ENCODE data around the gene ARL14EP.
A peak's percentile ranks its signal among the peaks of the same experiment; 100 is the strongest.

The ARL14EP gene

DNA sequence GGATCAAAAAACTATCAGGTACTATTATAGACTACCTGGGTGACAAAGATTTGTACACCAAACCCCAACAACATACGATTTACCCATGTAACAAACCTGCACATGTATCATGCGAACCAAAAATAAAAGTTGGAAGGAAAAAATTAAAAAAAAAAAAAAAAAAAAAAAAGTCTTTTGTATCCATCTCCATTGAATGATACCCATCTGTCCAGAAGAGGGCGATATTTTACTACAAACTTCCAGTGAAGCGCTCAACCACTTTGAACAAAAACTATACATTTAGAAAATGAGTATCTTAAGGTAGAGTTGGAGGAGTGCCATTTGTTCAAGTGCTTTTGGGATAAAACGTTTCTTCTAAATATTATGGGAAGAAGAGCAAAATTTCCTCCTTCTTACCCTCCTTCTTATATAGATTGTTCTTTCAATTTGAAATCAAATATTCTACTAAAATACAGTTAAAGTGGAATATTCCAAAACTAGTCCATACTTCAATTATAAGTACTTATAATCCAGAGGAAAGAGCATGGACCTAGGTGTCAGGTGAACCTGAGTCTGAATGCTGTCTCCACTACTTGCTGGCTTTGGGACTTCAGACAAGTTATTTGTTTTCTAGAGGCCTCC is 23.3 kb downstream of the ARL14EP start:
- H3K9ac ChIP-seq (ENCODE audit: low read length) = no peak overlapping the region
- H3K4me1 ChIP-seq (ENCODE audit: control insufficient read depth, low read depth, low read length) = no peaks in the 10 kb centered on the region
- H2AK5ac ChIP-seq (ENCODE audit: low read length) = no peak overlapping the region
- no peak overlapping the region for H4K5ac ChIP-seq (ENCODE audit: low read length)
- no peak overlapping the region for H2BK15ac ChIP-seq (replicated peaks; ENCODE audit: low read depth)
- no peak overlapping the region for H2BK5ac ChIP-seq (ENCODE audit: low read length)
- no peak overlapping the region for H3K27ac ChIP-seq (ENCODE audit: low read depth, low read length)
- no peak overlapping the region for H4K8ac ChIP-seq (ENCODE audit: low read depth, low read length)
- no peak overlapping the region for H2BK120ac ChIP-seq (ENCODE audit: low read depth, low read length)
- no peak overlapping the region for H3K23ac ChIP-seq (ENCODE audit: low read length)
- H3K79me1 ChIP-seq (ENCODE audit: low read length) = no peaks in the 10 kb centered on the region
- no peaks in the 10 kb centered on the region for H3K79me2 ChIP-seq (ENCODE audit: control insufficient read depth, insufficient read depth, low read length)
- no peaks in the 10 kb centered on the region for H3K27me3 ChIP-seq (ENCODE audit: insufficient read depth, low read length, poor library complexity)
- no peak overlapping the region for H3K4me3 ChIP-seq (ENCODE audit: low read length)
- no peak overlapping the region for H3K4ac ChIP-seq (ENCODE audit: low read depth, low read length)
- WGBS (ENCODE audit: extremely low coverage, insufficient coverage, low lambda C conversion rate) = no CpG with 5 or more reads among the region's 5 CpGs
- H3K4me2 ChIP-seq (ENCODE audit: low read length) = no peak overlapping the region
- no peak overlapping the region for H3K56ac ChIP-seq (ENCODE audit: low read length)
- H3K18ac ChIP-seq (ENCODE audit: low read length) = no peak overlapping the region
- peak; percentile 63 for DNase-seq
- no peaks in the 10 kb centered on the region for H3K36me3 ChIP-seq (ENCODE audit: control insufficient read depth, insufficient read depth, low read length)

DNA sequence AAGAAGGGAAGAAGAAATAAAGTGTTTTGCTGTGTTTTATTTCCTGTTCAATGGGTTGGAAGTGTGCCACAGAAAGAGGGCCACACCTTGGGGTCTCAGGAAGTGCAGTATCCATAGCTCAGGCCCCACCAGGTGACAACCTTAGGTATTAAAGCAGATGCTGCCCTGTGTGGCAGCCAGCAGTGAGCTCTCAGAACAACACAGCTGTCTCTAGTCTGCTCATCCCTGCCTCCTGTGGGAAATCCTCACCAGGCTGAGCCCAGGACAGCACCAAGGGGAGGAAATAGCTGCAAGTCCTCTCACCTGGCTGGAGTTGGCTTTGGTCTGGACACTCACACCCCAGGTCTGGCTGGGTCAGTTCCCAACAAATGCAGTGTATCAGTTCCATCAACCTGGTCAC is 25.1 kb downstream of the ARL14EP start:
- Histone ChIP-seq H3K79me1 (ENCODE audit: low read length) (no peaks in the 10 kb centered on the region), H3K4me2 (ENCODE audit: low read length) (no peak overlapping the region), H4K5ac (ENCODE audit: low read length) (no peak overlapping the region), H3K4me1 (ENCODE audit: control insufficient read depth, low read depth, low read length) (no peaks in the 10 kb centered on the region), H3K18ac (ENCODE audit: low read length) (no peak overlapping the region), H3K4ac (ENCODE audit: low read depth, low read length) (no peak overlapping the region), H3K9ac (ENCODE audit: low read length) (no peak overlapping the region), H4K8ac (ENCODE audit: low read depth, low read length) (no peak overlapping the region), H3K36me3 (ENCODE audit: control insufficient read depth, insufficient read depth, low read length) (no peaks in the 10 kb centered on the region), H3K27ac (ENCODE audit: low read depth, low read length) (no peak overlapping the region), H3K27me3 (ENCODE audit: insufficient read depth, low read length, poor library complexity) (no peaks in the 10 kb centered on the region), H2BK5ac (ENCODE audit: low read length) (no peak overlapping the region), H3K56ac (ENCODE audit: low read length) (no peak overlapping the region), H2BK15ac (replicated peaks; ENCODE audit: low read depth) (no peak overlapping the region), H3K4me3 (ENCODE audit: low read length) (no peak overlapping the region), H2BK120ac (ENCODE audit: low read depth, low read length) (no peak overlapping the region), H2AK5ac (ENCODE audit: low read length) (no peak overlapping the region), H3K79me2 (ENCODE audit: control insufficient read depth, insufficient read depth, low read length) (no peaks in the 10 kb centered on the region), H3K23ac (ENCODE audit: low read length) (no peak overlapping the region)
- DNase-seq = no peak

DNA sequence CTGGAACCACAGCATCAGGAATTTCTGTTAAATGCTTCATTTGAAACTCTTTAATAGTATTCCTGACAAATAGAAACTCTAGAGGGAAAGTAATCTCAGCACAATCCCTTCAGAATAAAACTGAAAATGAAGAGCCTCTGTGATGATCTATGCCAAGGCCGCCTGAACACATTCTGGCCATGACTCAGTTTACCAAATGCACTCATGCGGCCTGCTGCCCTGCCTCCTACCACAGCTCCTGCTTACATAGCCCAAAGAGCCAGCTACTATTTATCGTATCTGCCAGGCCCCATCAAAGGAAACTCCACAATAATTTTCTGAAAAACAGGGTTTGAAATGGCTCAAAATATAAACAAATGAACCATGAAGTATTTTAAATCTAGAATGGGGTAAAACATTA is 27.0 kb downstream of the ARL14EP start:
- no CpG with 5 or more reads among the region's 3 CpGs for WGBS (ENCODE audit: extremely low coverage, insufficient coverage, low lambda C conversion rate)
- no peak overlapping the region for H3K9ac ChIP-seq (ENCODE audit: low read length)
- H3K27me3 ChIP-seq (ENCODE audit: insufficient read depth, low read length, poor library complexity) = no peaks in the 10 kb centered on the region
- no peak overlapping the region for H3K4me3 ChIP-seq (ENCODE audit: low read length)
- H4K8ac ChIP-seq (ENCODE audit: low read depth, low read length) = no peak overlapping the region
- no peak overlapping the region for H3K18ac ChIP-seq (ENCODE audit: low read length)
- no peak overlapping the region for H3K27ac ChIP-seq (ENCODE audit: low read depth, low read length)
- H2BK5ac ChIP-seq (ENCODE audit: low read length) = no peak overlapping the region
- no peak overlapping the region for H3K4me2 ChIP-seq (ENCODE audit: low read length)
- no peaks in the 10 kb centered on the region for H3K36me3 ChIP-seq (ENCODE audit: control insufficient read depth, insufficient read depth, low read length)
- no peaks in the 10 kb centered on the region for H3K4me1 ChIP-seq (ENCODE audit: control insufficient read depth, low read depth, low read length)
- no peak overlapping the region for H2BK120ac ChIP-seq (ENCODE audit: low read depth, low read length)
- no peaks in the 10 kb centered on the region for H3K79me1 ChIP-seq (ENCODE audit: low read length)
- H4K5ac ChIP-seq (ENCODE audit: low read length) = no peak overlapping the region
- H3K56ac ChIP-seq (ENCODE audit: low read length) = no peak overlapping the region
- H3K23ac ChIP-seq (ENCODE audit: low read length) = no peak overlapping the region
- no peak overlapping the region for H3K4ac ChIP-seq (ENCODE audit: low read depth, low read length)
- no peaks in the 10 kb centered on the region for H3K79me2 ChIP-seq (ENCODE audit: control insufficient read depth, insufficient read depth, low read length)
- no peak overlapping the region for H2AK5ac ChIP-seq (ENCODE audit: low read length)
- no peak for DNase-seq
- H2BK15ac ChIP-seq (replicated peaks; ENCODE audit: low read depth) = no peak overlapping the region

DNA sequence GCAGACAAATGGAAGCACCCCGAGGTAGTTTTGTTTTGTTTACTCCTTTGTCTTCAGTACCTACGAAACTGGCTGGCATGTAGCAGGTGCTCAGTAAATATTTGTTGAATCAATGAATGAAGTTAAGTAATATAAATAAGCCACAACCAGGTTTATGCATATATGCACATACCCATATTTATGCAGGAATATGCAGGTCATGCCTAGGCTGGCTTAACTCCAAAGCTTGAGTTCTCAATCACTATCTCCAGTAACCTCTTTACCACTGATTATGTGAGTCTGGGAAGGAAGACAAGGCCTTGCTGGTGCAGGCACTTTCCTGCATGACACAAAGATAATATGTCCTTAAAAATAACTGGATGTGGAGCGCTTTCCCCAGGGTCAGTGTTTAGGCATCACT is 27.5 kb downstream of the ARL14EP start:
- no peaks in the 10 kb centered on the region for H3K36me3 ChIP-seq (ENCODE audit: control insufficient read depth, insufficient read depth, low read length)
- H2BK15ac ChIP-seq (replicated peaks; ENCODE audit: low read depth) = no peak overlapping the region
- no peak overlapping the region for H3K4ac ChIP-seq (ENCODE audit: low read depth, low read length)
- no peak overlapping the region for H4K5ac ChIP-seq (ENCODE audit: low read length)
- no peak overlapping the region for H3K27ac ChIP-seq (ENCODE audit: low read depth, low read length)
- no peak overlapping the region for H3K9ac ChIP-seq (ENCODE audit: low read length)
- H3K27me3 ChIP-seq (ENCODE audit: insufficient read depth, low read length, poor library complexity) = no peaks in the 10 kb centered on the region
- no peak overlapping the region for H2BK5ac ChIP-seq (ENCODE audit: low read length)
- no peaks in the 10 kb centered on the region for H3K79me1 ChIP-seq (ENCODE audit: low read length)
- H3K4me1 ChIP-seq (ENCODE audit: control insufficient read depth, low read depth, low read length) = no peaks in the 10 kb centered on the region
- no peak overlapping the region for H3K18ac ChIP-seq (ENCODE audit: low read length)
- H3K79me2 ChIP-seq (ENCODE audit: control insufficient read depth, insufficient read depth, low read length) = no peaks in the 10 kb centered on the region
- no CpG with 5 or more reads among the region's 3 CpGs for WGBS (ENCODE audit: extremely low coverage, insufficient coverage, low lambda C conversion rate)
- DNase-seq = no peak
- H2BK120ac ChIP-seq (ENCODE audit: low read depth, low read length) = no peak overlapping the region
- H3K23ac ChIP-seq (ENCODE audit: low read length) = no peak overlapping the region
- no peak overlapping the region for H4K8ac ChIP-seq (ENCODE audit: low read depth, low read length)
- H3K4me2 ChIP-seq (ENCODE audit: low read length) = no peak overlapping the region
- no peak overlapping the region for H3K56ac ChIP-seq (ENCODE audit: low read length)
- H3K4me3 ChIP-seq (ENCODE audit: low read length) = no peak overlapping the region
- H2AK5ac ChIP-seq (ENCODE audit: low read length) = no peak overlapping the region

DNA sequence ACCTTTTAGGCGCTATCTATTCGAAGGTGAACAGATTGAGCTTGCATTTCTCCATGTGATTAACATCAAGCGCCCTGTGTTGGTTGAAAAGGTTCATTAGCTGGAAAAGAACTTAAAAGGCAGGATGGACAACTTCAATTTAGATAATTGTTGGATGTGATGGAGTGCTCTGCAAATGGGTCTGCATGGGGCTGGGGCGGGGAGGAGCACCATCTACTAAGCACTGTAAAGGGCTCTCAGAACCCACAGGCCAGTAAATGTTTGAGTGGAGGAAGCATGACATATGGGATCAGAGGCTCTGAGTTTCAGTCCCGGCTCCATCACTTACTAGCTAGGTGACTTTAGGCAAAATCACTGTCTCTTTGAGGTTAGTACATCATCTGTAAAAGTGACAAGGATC is 28.2 kb downstream of the ARL14EP start:
- Histone ChIP-seq H3K23ac (ENCODE audit: low read length) (no peak overlapping the region), H4K8ac (ENCODE audit: low read depth, low read length) (no peak overlapping the region), H3K9ac (ENCODE audit: low read length) (no peak overlapping the region), H3K27ac (ENCODE audit: low read depth, low read length) (no peak overlapping the region), H3K18ac (ENCODE audit: low read length) (no peak overlapping the region), H3K4ac (ENCODE audit: low read depth, low read length) (no peak overlapping the region), H3K79me1 (ENCODE audit: low read length) (no peaks in the 10 kb centered on the region), H3K36me3 (ENCODE audit: control insufficient read depth, insufficient read depth, low read length) (no peaks in the 10 kb centered on the region), H3K4me1 (ENCODE audit: control insufficient read depth, low read depth, low read length) (no peaks in the 10 kb centered on the region), H2BK120ac (ENCODE audit: low read depth, low read length) (no peak overlapping the region), H4K5ac (ENCODE audit: low read length) (no peak overlapping the region), H3K56ac (ENCODE audit: low read length) (no peak overlapping the region), H3K4me3 (ENCODE audit: low read length) (no peak overlapping the region), H2AK5ac (ENCODE audit: low read length) (no peak overlapping the region), H3K79me2 (ENCODE audit: control insufficient read depth, insufficient read depth, low read length) (no peaks in the 10 kb centered on the region), H3K27me3 (ENCODE audit: insufficient read depth, low read length, poor library complexity) (no peaks in the 10 kb centered on the region), H2BK15ac (replicated peaks; ENCODE audit: low read depth) (no peak overlapping the region), H3K4me2 (ENCODE audit: low read length) (no peak overlapping the region), H2BK5ac (ENCODE audit: low read length) (no peak overlapping the region)
- WGBS (ENCODE audit: extremely low coverage, insufficient coverage, low lambda C conversion rate) = no CpG with 5 or more reads among the region's 5 CpGs
- DNase-seq = no peak

DNA sequence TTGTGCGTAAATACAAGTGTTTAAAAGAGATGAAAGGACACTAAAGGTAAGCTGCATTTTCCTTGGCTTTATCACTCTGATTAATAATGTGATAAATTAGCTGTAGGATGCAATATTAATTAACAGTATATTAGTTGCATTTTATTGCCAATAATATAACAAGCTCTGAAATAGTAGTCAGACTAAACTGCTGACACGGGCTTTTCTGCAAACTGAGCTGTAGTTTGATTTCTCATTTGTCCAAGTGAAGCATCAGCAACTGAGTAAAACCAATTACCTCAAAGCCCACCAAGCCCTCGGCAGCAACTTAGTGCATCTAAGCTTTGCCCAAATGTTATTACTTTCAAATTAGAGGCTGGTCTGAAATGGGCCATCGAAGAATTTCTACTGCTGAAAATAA is 33.5 kb downstream of the ARL14EP start:
- no peaks in the 10 kb centered on the region for H3K36me3 ChIP-seq (ENCODE audit: control insufficient read depth, insufficient read depth, low read length)
- H3K4ac ChIP-seq (ENCODE audit: low read depth, low read length) = no peak overlapping the region
- H3K4me2 ChIP-seq (ENCODE audit: low read length) = no peak overlapping the region
- WGBS (ENCODE audit: extremely low coverage, insufficient coverage, low lambda C conversion rate) = no CpG with 5 or more reads among the region's 4 CpGs
- H3K23ac ChIP-seq (ENCODE audit: low read length) = no peak overlapping the region
- no peak overlapping the region for H3K9ac ChIP-seq (ENCODE audit: low read length)
- no peaks in the 10 kb centered on the region for H3K4me1 ChIP-seq (ENCODE audit: control insufficient read depth, low read depth, low read length)
- no peak overlapping the region for H3K18ac ChIP-seq (ENCODE audit: low read length)
- H4K5ac ChIP-seq (ENCODE audit: low read length) = no peak overlapping the region
- no peak overlapping the region for H4K8ac ChIP-seq (ENCODE audit: low read depth, low read length)
- no peak overlapping the region for H2BK15ac ChIP-seq (replicated peaks; ENCODE audit: low read depth)
- no peak overlapping the region for H3K56ac ChIP-seq (ENCODE audit: low read length)
- DNase-seq = no peak
- no peak overlapping the region for H3K4me3 ChIP-seq (ENCODE audit: low read length)
- no peak overlapping the region for H3K27ac ChIP-seq (ENCODE audit: low read depth, low read length)
- no peak overlapping the region for H2AK5ac ChIP-seq (ENCODE audit: low read length)
- no peaks in the 10 kb centered on the region for H3K79me1 ChIP-seq (ENCODE audit: low read length)
- H3K27me3 ChIP-seq (ENCODE audit: insufficient read depth, low read length, poor library complexity) = no peaks in the 10 kb centered on the region
- H3K79me2 ChIP-seq (ENCODE audit: control insufficient read depth, insufficient read depth, low read length) = no peaks in the 10 kb centered on the region
- H2BK120ac ChIP-seq (ENCODE audit: low read depth, low read length) = no peak overlapping the region
- no peak overlapping the region for H2BK5ac ChIP-seq (ENCODE audit: low read length)
